H1 (cell line): ENCODE measurements around the gene CRYGD. TPM values are rescaled to one million over a fixed set of nuclear protein-coding genes. Genes with fewer than 3 reads are reported as not detected.

Experiments used
- CTCF ChIA-PET: fragments of 300-600 bp; sonication (Branson Sonifier 250); formaldehyde crosslinking; loops from one replicate; lab custom pipeline; 2021; ENCODE audit not compliant: partially characterized antibody; lab: Charles Lee
- POLR2A ChIA-PET: fragments of 300-600 bp; sonication (Branson Sonifier 250); formaldehyde crosslinking; loops from one replicate; lab custom pipeline; 2021; ENCODE audit warnings: inconsistent platforms; ENCODE audit not compliant: partially characterized antibody; lab: Charles Lee
- DNase-seq, 2 experiments: peaks; one replicate each; pipeline versions ENCODE4 v3.0.0 to v3.0.0-alpha.2; 2010 to 2022; ENCODE audit warnings: low spot score in 2 of 2, low read depth in 1 of 2, mixed read lengths in 1 of 2
- FAIRE-seq: peaks from 2 replicates; lab custom pipeline; 2011; peaks lifted over from hg19 to GRCh38; lab: Jason Lieb, UNC
- H2AFZ ChIP-seq: 2 replicates; pipeline ENCODE4 v1.8.1; 2012; ENCODE audit warnings: low read length, inconsistent platforms
- H2AK5ac ChIP-seq: 2 replicates; pipeline ENCODE4 v1.6.1; 2013; ENCODE audit warnings: low read depth, low read length
- H2BK120ac ChIP-seq: replicated peaks from 2 replicates; pipeline ENCODE3; 2013; ENCODE audit warnings: low read depth, low read length, inconsistent platforms
- H2BK12ac ChIP-seq: 2 replicates; pipeline ENCODE4 v1.6.1; 2013; ENCODE audit warnings: low read depth, low read length
- H2BK15ac ChIP-seq: 2 replicates; pipeline ENCODE4 v1.6.1; 2013; ENCODE audit warnings: low read length
- H2BK20ac ChIP-seq: 2 replicates; pipeline ENCODE4 v1.6.1; 2013; ENCODE audit warnings: low read length
- H2BK5ac ChIP-seq: 2 replicates; pipeline ENCODE4 v1.6.1; 2013; ENCODE audit warnings: low read depth, low read length
- H3K14ac ChIP-seq: 2 replicates; pipeline ENCODE4 v1.6.1; 2013; ENCODE audit warnings: inconsistent platforms; ENCODE audit not compliant: insufficient read length
- H3K18ac ChIP-seq: 2 replicates; pipeline ENCODE4 v1.6.1; 2013; ENCODE audit warnings: low read length; ENCODE audit errors: extremely low read depth
- H3K23ac ChIP-seq: 2 replicates; pipeline ENCODE4 v1.6.1; 2013; ENCODE audit warnings: inconsistent platforms; ENCODE audit not compliant: insufficient read length
- H3K23me2 ChIP-seq: 2 replicates; pipeline ENCODE4 v1.6.1; 2013; ENCODE audit warnings: low read depth, low read length
- H3K27ac ChIP-seq: 2 replicates; pipeline ENCODE4 v1.6.1; 2011; ENCODE audit warnings: low read depth, low read length, inconsistent platforms
- H3K27me3 ChIP-seq, 4 experiments: replicated peaks in 1 of 4; 1 replicate in 1 of 4; 2 replicates in 3 of 4; pipeline versions ENCODE4 v1.6.1 to v1.8.1; 2011 to 2013; ENCODE audit warnings: low read length in 3 of 4, mild to moderate bottlenecking in 3 of 4, inconsistent platforms in 2 of 4, mixed read lengths in 2 of 4, moderate library complexity in 1 of 4; ENCODE audit not compliant: control insufficient read depth in 3 of 4, insufficient read depth in 3 of 4; ENCODE audit errors: extremely low read depth in 1 of 4
- H3K36me3 ChIP-seq, 4 experiments: 2 replicates each; pipeline versions ENCODE4 v1.6.1 to v1.8.1; 2011 to 2013; ENCODE audit warnings: mild to moderate bottlenecking in 4 of 4, low read length in 3 of 4, moderate library complexity in 2 of 4, control low read depth in 1 of 4, inconsistent platforms in 1 of 4; ENCODE audit not compliant: insufficient read depth in 4 of 4, control insufficient read depth in 2 of 4
- H3K4ac ChIP-seq: replicated peaks from 2 replicates; pipeline ENCODE3; 2013; ENCODE audit warnings: low read length, low read depth, mixed read lengths, inconsistent platforms; ENCODE audit not compliant: insufficient read length
- H3K4me1 ChIP-seq, 4 experiments: replicated peaks in 1 of 4; 1 replicate in 1 of 4; 2 replicates in 3 of 4; pipeline versions ENCODE4 v1.6.1 to v1.8.1; 2011 to 2013; ENCODE audit warnings: low read length in 3 of 4, inconsistent platforms in 2 of 4, mixed read lengths in 1 of 4; ENCODE audit not compliant: insufficient read depth in 4 of 4, control insufficient read depth in 3 of 4
- H3K4me2 ChIP-seq, 2 experiments: 2 replicates each; pipeline versions ENCODE4 v1.6.1 to v1.8.1; 2011 to 2013; ENCODE audit warnings: low read depth in 2 of 2, low read length in 2 of 2, control low read depth in 1 of 2, inconsistent platforms in 1 of 2, mild to moderate bottlenecking in 1 of 2; ENCODE audit not compliant: insufficient read depth in 1 of 2
- H3K4me3 ChIP-seq, 4 experiments: fragments of 200-600, 300-600 bp in 1 of 4; sonication (generic), shearing (Covaris generic), sonication (Bioruptor Twin) in 1 of 4; 2 replicates each; pipeline versions ENCODE4 v1.5.1 to v1.8.1; 2011 to 2016; ENCODE audit warnings: low read length in 4 of 4, low read depth in 3 of 4, control low read depth in 2 of 4, inconsistent platforms in 2 of 4, mild to moderate bottlenecking in 2 of 4, mixed read lengths in 1 of 4, moderate library complexity in 1 of 4; ENCODE audit not compliant: insufficient read depth in 2 of 4; ENCODE audit errors: extremely low read depth in 1 of 4
- H3K56ac ChIP-seq: replicated peaks from 2 replicates; pipeline ENCODE3; 2013; ENCODE audit warnings: low read depth, mild to moderate bottlenecking, mixed read lengths, low read length, inconsistent platforms; ENCODE audit not compliant: insufficient read length
- H3K79me1 ChIP-seq: 2 replicates; pipeline ENCODE4 v1.6.1; 2013; ENCODE audit warnings: low read depth, low read length, control low read depth
- H3K79me2 ChIP-seq, 2 experiments: 2 replicates each; pipeline versions ENCODE4 v1.6.1 to v1.8.1; 2012 to 2013; ENCODE audit warnings: low read length in 2 of 2, mild to moderate bottlenecking in 2 of 2, inconsistent platforms in 1 of 2; ENCODE audit not compliant: insufficient read depth in 2 of 2, control insufficient read depth in 1 of 2
- H3K9ac ChIP-seq, 4 experiments: replicated peaks in 1 of 4; 1 replicate in 1 of 4; 2 replicates in 3 of 4; pipeline versions ENCODE4 v1.6.1 to v1.8.1; 2011 to 2013; ENCODE audit warnings: low read depth in 3 of 4, low read length in 3 of 4, control low read depth in 2 of 4, mild to moderate bottlenecking in 2 of 4, moderate library complexity in 2 of 4, inconsistent platforms in 1 of 4; ENCODE audit errors: extremely low read depth in 1 of 4
- H3K9me3 ChIP-seq, 2 experiments: 2 replicates each; pipeline versions ENCODE4 v1.6.1 to v1.8.1; 2012 to 2013; ENCODE audit warnings: mild to moderate bottlenecking in 2 of 2, moderate library complexity in 2 of 2, control low read depth in 1 of 2, inconsistent platforms in 1 of 2, low read depth in 1 of 2, low read length in 1 of 2, mixed read lengths in 1 of 2; ENCODE audit not compliant: insufficient read depth in 2 of 2
- H4K20me1 ChIP-seq, 2 experiments: replicated peaks in 1 of 2; 2 replicates each; pipeline versions ENCODE3 to v1.8.1; 2011 to 2013; ENCODE audit warnings: inconsistent platforms in 2 of 2, low read length in 2 of 2, mild to moderate bottlenecking in 1 of 2; ENCODE audit not compliant: insufficient read depth in 2 of 2, control insufficient read depth in 1 of 2
- H4K5ac ChIP-seq: 2 replicates; pipeline ENCODE4 v1.6.1; 2013; ENCODE audit warnings: low read length, low read depth, mixed read lengths, inconsistent platforms; ENCODE audit not compliant: insufficient read length
- H4K8ac ChIP-seq: 2 replicates; pipeline ENCODE4 v1.8.0; 2013; ENCODE audit warnings: mild to moderate bottlenecking, moderate library complexity, low read length, inconsistent platforms; ENCODE audit not compliant: insufficient read depth; ENCODE audit errors: extremely low read depth
- H4K91ac ChIP-seq: replicated peaks from 2 replicates; pipeline ENCODE3; 2013; ENCODE audit warnings: low read length, mixed read lengths, inconsistent platforms; ENCODE audit not compliant: insufficient read length
- BACH1 ChIP-seq: IDR thresholded peaks from 2 replicates; pipeline ENCODE4 v1.6.1; 2012; ENCODE audit warnings: low read length, improper control_type of control experiment
- BCL11A ChIP-seq, 2 experiments: IDR thresholded peaks; one replicate each; pipeline ENCODE4 v1.6.1; 2011; ENCODE audit warnings: low read depth in 2 of 2, low read length in 2 of 2, mild to moderate bottlenecking in 2 of 2
- CTCF ChIP-seq, 3 experiments: IDR thresholded peaks; 1 replicate in 2 of 3; 2 replicates in 1 of 3; pipeline versions ENCODE4 v1.5.1 to v1.6.1; 2011; ENCODE audit warnings: low read length in 3 of 3, mild to moderate bottlenecking in 3 of 3, inconsistent platforms in 2 of 3, low read depth in 1 of 3, moderate library complexity in 1 of 3; ENCODE audit not compliant: insufficient read depth in 1 of 3; ENCODE audit errors: control extremely low read depth in 1 of 3
- EZH2 ChIP-seq: fragments of 200-600 bp; sonication (generic); IDR thresholded peaks from 2 replicates; pipeline ENCODE4 v1.7.1; 2012; ENCODE audit warnings: low read depth, mild to moderate bottlenecking, moderate library complexity, low read length, inconsistent platforms; ENCODE audit not compliant: severe bottlenecking
- GABPA ChIP-seq: IDR thresholded peaks from 2 replicates; pipeline ENCODE4 v1.6.1; 2011; ENCODE audit warnings: mild to moderate bottlenecking, low read length, moderate library complexity, borderline replicate concordance; ENCODE audit not compliant: insufficient read depth
- GTF2F1 ChIP-seq: IDR thresholded peaks from 2 replicates; pipeline ENCODE4 v1.6.1; 2012; ENCODE audit warnings: low read depth, low read length, improper control_type of control experiment, borderline replicate concordance
- HDAC2 ChIP-seq, 2 experiments: fragments of 300-600 bp in 1 of 2; sonication (generic) in 1 of 2; IDR thresholded peaks; 2 replicates each; pipeline ENCODE4 v1.6.1; 2011 to 2012; ENCODE audit warnings: low read depth in 2 of 2, low read length in 2 of 2, mild to moderate bottlenecking in 2 of 2, moderate library complexity in 2 of 2, borderline replicate concordance in 1 of 2, inconsistent platforms in 1 of 2
- KDM1A ChIP-seq: fragments of 200-600, 300-600 bp; sonication (generic); IDR thresholded peaks from 2 replicates; pipeline ENCODE4 v1.7.1; 2016; ENCODE audit warnings: mild to moderate bottlenecking, low read length, borderline replicate concordance
- MAFK ChIP-seq: IDR thresholded peaks from 2 replicates; pipeline ENCODE4 v1.6.1; 2012; ENCODE audit warnings: low read depth, mild to moderate bottlenecking, improper control_type of control experiment, low read length
- NANOG ChIP-seq: IDR thresholded peaks from 2 replicates; pipeline ENCODE4 v1.6.1; 2011; ENCODE audit warnings: low read length, low read depth, mild to moderate bottlenecking, inconsistent platforms; ENCODE audit not compliant: insufficient read depth, poor library complexity, severe bottlenecking
- POU5F1 ChIP-seq: IDR thresholded peaks from 2 replicates; pipeline ENCODE4 v1.6.1; 2011; ENCODE audit warnings: low read depth, mild to moderate bottlenecking, low read length, moderate library complexity
- WGBS, 2 experiments: shearing (Covaris generic) in 1 of 2; methylation state at CpG; one replicate each; pipeline versions ENCODE4 v1.1.6 to v1.1.7; 2013 to 2015; ENCODE audit warnings: low lambda C conversion rate in 2 of 2, mixed read lengths in 2 of 2, inconsistent platforms in 1 of 2, low coverage in 1 of 2, missing lambda C conversion rate in 1 of 2; ENCODE audit not compliant: insufficient replicate concordance in 2 of 2, insufficient coverage in 1 of 2, insufficient read length in 1 of 2; ENCODE audit errors: extremely low coverage in 1 of 2, missing lambda C conversion rate in 1 of 2; 5-methylcytosine and 5-hydroxymethylcytosine counted together
- polyA plus RNA-seq, 7 experiments: library from polyadenylated mRNA; depleted of rRNA in 3 of 7; stranded (reverse) in 5 of 7; unstranded in 2 of 7; fragments of >200 nt in 5 of 7; fragments of 200-250 nt in 2 of 7; gene quantifications; 1 replicate in 5 of 7; 2 replicates in 1 of 7; 4 replicates in 1 of 7; pipeline versions ENCODE4 v1.2.1 to v1.2.3, GENCODE V29; 2011 to 2013; ENCODE audit warnings: missing spikeins in 2 of 7, mixed read lengths in 2 of 7
- total RNA-seq: library from RNA; stranded (reverse); fragmentation: NEBNext Ultra II Directional; extraction: Animal tissue kit (Norgen Biotek cat#: 25700); gene quantifications from 2 replicates; pipeline ENCODE4 v1.2.1, GENCODE V29; 2021

CRYGD gene
- total and polyA plus RNA-seq, 2 of the 8 experiments (the other 6 are each of a cell fraction or from before 2014, with no cell fraction given), result 2.9 to 7.1 TPM

- Histone ChIP-seq H4K20me1 (no peaks in the 10 kb centered on the region), H3K23me2 (no peaks in the 10 kb centered on the region), H3K9me3 (no peaks in the 10 kb centered on the region; a peak in 1 of 4 replicates), H2BK120ac (no peak overlapping the region), H4K91ac (no peak overlapping the region), H3K79me2 (no peaks in the 10 kb centered on the region), H4K8ac (no peak overlapping the region), H2BK12ac (no peak overlapping the region), H2BK20ac (no peak overlapping the region), H2BK15ac (no peak overlapping the region), H3K4ac (no peak overlapping the region), H3K4me1 (no peaks in the 10 kb centered on the region), H3K36me3 (no peaks in the 10 kb centered on the region), H3K27me3 (no peaks in the 10 kb centered on the region), H2AFZ (peak overlapping the region; percentile 58; the same call in 1 of the 2 replicates), H3K23ac (no peak overlapping the region), H3K56ac (no peak overlapping the region), H2AK5ac (no peak overlapping the region), H3K14ac (no peak overlapping the region), H3K4me3 (no peak overlapping the region), H3K9ac (no peak overlapping the region), H4K5ac (no peak overlapping the region), H3K79me1 (no peaks in the 10 kb centered on the region), H2BK5ac (no peak overlapping the region), H3K4me2 (no peak overlapping the region), H3K18ac (no peak overlapping the region), H3K27ac (no peak overlapping the region)
- FAIRE-seq, result no peak
- CTCF ChIA-PET, result interaction anchor here (0.6 to 2.7 kb wide), 5 partner anchors 11 to 292 kb away, joined by 3 to 10 read pairs (median 3); no protein-coding TSS in a partner anchor
- no peak for DNase-seq
- POLR2A ChIA-PET, result no interaction called here
- 89% methylated on average over 2 of the region's 2 CpGs; no CpG with 5 or more reads in 1 of the 2 experiments for WGBS, 2 experiments
- TF ChIP-seq BACH1, result no peak
- TF ChIP-seq EZH2, result no peak
- TF ChIP-seq GTF2F1, result no peak
- no peak for TF ChIP-seq BCL11A (IDR thresholded peaks at IDR 0.05; ENCODE audit: low read depth in 2 of 2, low read length in 2 of 2)
- no peak for TF ChIP-seq MAFK
- no peak for TF ChIP-seq CTCF (IDR thresholded peaks at IDR 0.05; ENCODE audit: control extremely low read depth in 1 of 3, insufficient read depth in 1 of 3, low read depth in 1 of 3, low read length in 3 of 3)
- TF ChIP-seq GABPA, result no peak
- TF ChIP-seq HDAC2 (IDR thresholded peaks at IDR 0.05; ENCODE audit: borderline replicate concordance in 1 of 2, low read depth in 2 of 2, low read length in 2 of 2), result no peak
- TF ChIP-seq KDM1A, result no peak
- no peak for TF ChIP-seq NANOG
- no peak for TF ChIP-seq POU5F1
Measured at GRCh38 chr2:208136716-208137094, 12.4 kb upstream of the CRYGD start.
